Lower lobe of right lung (tissue), 2 donors: ENCODE measurements around the gene USP54. TPM values are rescaled to one million over a fixed set of nuclear protein-coding genes. Genes with fewer than 3 reads are reported as not detected.

Experiments used
- ATAC-seq, 2 donors: fragments of 200-7000 bp; cut with Tn5 transposase; one replicate each; pipeline ENCODE4 v1.9.1; 2020 to 2022; ENCODE audit warnings: mild to moderate bottlenecking in 2 of 2, moderate library complexity in 2 of 2
- DNase-seq: peaks from one replicate; pipeline ENCODE4 v3.0.0-alpha.2; 2020
- H3K27ac ChIP-seq: fragments of 200-600 bp; one replicate; pipeline ENCODE4 v1.8.0; 2022
- H3K27me3 ChIP-seq: fragments of 200-600 bp; one replicate; pipeline ENCODE4 v1.8.0; 2022; ENCODE audit warnings: low read depth
- H3K36me3 ChIP-seq: fragments of 200-600 bp; one replicate; pipeline ENCODE4 v1.8.0; 2022; ENCODE audit warnings: mild to moderate bottlenecking
- H3K4me1 ChIP-seq: fragments of 200-600 bp; one replicate; pipeline ENCODE4 v1.8.0; 2022
- H3K4me3 ChIP-seq: fragments of 200-600 bp; one replicate; pipeline ENCODE4 v1.8.0; 2022; ENCODE audit warnings: mild to moderate bottlenecking
- H3K9me3 ChIP-seq: fragments of 200-600 bp; one replicate; pipeline ENCODE4 v1.8.0; 2022
- CTCF ChIP-seq: fragments of 200-600 bp; IDR thresholded peaks from one replicate; pipeline ENCODE4 v1.8.0; 2022; ENCODE audit warnings: antibody characterized with exemption, mild to moderate bottlenecking
- intact Hi-C: fragments of 100-400 bp; cut with DNase I; formaldehyde crosslinking; loops from one replicate; pipeline ENCODE4 v1.11.0; 2022
- total RNA-seq: library from RNA; stranded (reverse); fragmentation: NEBNext Ultra II Directional; extraction: Animal tissue kit (Norgen Biotek cat#: 25700); gene quantifications from one replicate; pipeline ENCODE4 v1.2.1, GENCODE V29; 2021
- donor health status: DM: no; HTN: yes; CAD: no; lungs with severe emphysema.

The USP54 gene
- total RNA-seq, 1 donor from 2014 or later = 97.4 TPM

DNA sequence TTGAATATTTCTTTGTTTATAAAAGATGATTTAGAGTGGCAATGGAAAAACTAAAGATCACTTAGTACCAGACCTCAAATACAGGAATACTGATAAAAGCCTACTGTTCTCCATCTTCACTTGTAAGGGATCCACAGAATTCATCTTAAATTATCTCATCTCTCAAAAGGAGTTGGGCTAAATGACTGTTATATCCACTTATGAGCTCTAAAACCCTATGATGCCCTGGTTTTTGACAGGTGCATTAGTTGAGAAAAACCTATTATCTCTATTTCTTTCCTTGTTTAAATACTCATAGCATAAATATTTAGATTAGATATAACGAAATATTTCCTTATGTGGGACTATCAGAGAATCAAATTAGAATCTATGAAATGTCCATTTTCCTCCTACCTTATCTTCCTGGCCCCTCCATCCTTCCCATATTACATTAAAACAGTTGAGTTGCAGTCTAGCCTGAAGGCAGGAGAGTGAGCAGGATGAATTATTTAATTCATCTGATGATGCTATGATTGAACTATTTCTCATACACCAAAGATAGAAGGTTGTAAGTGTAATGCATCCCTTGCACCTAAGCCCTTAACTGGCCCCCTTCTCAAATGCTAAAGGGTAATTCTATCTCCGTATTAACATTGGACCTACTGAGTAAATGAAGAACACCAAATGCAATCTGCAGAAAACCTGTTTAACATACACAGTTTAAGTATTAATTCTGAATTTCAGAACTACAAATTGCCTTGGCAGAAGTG lies 125.0 kb downstream of the USP54 start:
- TF ChIP-seq CTCF = no peak
- no peaks in the 10 kb centered on the region for H3K27me3 ChIP-seq
- no peaks in the 10 kb centered on the region for H3K4me1 ChIP-seq
- no peak overlapping the region for H3K27ac ChIP-seq
- H3K36me3 ChIP-seq = peaks cover 86% of the 10 kb centered on the region
- no peak for DNase-seq
- no peak overlapping the region for H3K4me3 ChIP-seq
- no peak for ATAC-seq
- H3K9me3 ChIP-seq = no peaks in the 10 kb centered on the region
- intact Hi-C loops = no loop called here

- TF ChIP-seq CTCF = no peak
- Histone ChIP-seq H3K27me3 (no peaks in the 10 kb centered on the region), H3K27ac (no peak overlapping the region), H3K4me3 (no peak overlapping the region), H3K9me3 (no peaks in the 10 kb centered on the region), H3K4me1 (no peaks in the 10 kb centered on the region), H3K36me3 (peaks cover 43% of the 10 kb centered on the region)
- no peak for DNase-seq
- ATAC-seq = no peak
- intact Hi-C loops = no loop called here
Observed at GRCh38 chr10:73460897-73461296, 130.2 kb downstream of the USP54 start.

DNA sequence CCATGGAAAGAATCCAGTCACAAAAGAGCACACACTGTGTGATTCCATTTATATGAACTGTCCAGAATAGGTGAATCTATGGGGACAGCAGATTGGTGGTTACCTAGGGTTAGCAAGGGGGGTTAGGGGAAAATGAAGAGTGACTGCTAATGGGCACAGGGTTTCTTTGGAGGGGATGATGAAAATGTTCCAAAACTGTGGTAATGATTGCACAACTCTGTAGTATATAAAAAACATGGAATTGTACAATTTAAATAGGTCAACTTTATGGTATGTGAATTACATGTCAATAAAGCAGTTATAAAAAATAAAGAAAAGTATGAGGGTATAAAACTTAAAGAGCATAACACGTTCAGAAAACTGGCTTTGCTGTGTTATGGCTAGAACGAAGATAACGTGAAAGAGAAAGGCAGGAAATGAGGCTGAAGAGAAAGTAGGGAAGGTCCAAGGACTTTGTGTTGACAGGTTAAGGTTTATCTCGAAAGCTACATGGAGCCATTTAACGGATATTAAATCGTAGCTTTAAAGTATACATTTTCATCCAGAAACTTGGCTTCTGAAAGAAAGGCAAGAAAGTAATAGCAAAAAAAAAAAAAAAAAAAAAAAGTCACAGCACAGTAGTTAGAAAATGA lies 131.3 kb downstream of the USP54 start:
- Histone ChIP-seq H3K36me3 (peaks cover 32% of the 10 kb centered on the region), H3K27ac (no peak overlapping the region), H3K4me3 (no peak overlapping the region), H3K9me3 (no peaks in the 10 kb centered on the region), H3K4me1 (no peaks in the 10 kb centered on the region), H3K27me3 (no peaks in the 10 kb centered on the region)
- TF ChIP-seq CTCF = no peak
- no peak for ATAC-seq
- intact Hi-C loops = no loop called here
- no peak for DNase-seq

GRCh38 chr10:73456187-73456890 lies 134.8 kb downstream of the USP54 start:
- intact Hi-C loops = no loop called here
- Histone ChIP-seq H3K4me3 (no peak overlapping the region), H3K4me1 (no peaks in the 10 kb centered on the region), H3K9me3 (no peaks in the 10 kb centered on the region), H3K27ac (no peak overlapping the region), H3K27me3 (no peaks in the 10 kb centered on the region), H3K36me3 (peaks cover 34% of the 10 kb centered on the region)
- DNase-seq (no peak), ATAC-seq (no peak)
- no peak for TF ChIP-seq CTCF

- Histone ChIP-seq H3K9me3 (no peaks in the 10 kb centered on the region), H3K4me1 (no peaks in the 10 kb centered on the region), H3K27me3 (no peaks in the 10 kb centered on the region), H3K4me3 (no peak overlapping the region), H3K36me3 (peaks cover 58% of the 10 kb centered on the region), H3K27ac (no peak overlapping the region)
- TF ChIP-seq CTCF = no peak
- intact Hi-C loops = no loop called here
- ATAC-seq (no peak), DNase-seq (no peak)
Observed at GRCh38 chr10:73449113-73449512, 142.0 kb downstream of the USP54 start.
